HCT116 (cell line): ENCODE results near the gene ATXN2. TPM values are rescaled to one million over a fixed set of nuclear protein-coding genes. Genes with fewer than 3 reads are reported as not detected.
"Not testable (repeated sequence)": the region's sequence is repeated elsewhere in the genome, so short reads cannot be mapped to it uniquely, and the experiment has no call there.

Experiments used
- ATAC-seq: fragments of 200-7000 bp; cut with Tn5 transposase; 2 replicates; pipeline ENCODE4 v1.9.1; 2020; ENCODE audit warnings: mild to moderate bottlenecking, moderate library complexity
- BruUV-seq: library from RNA; stranded (reverse); fragments of 400-500 nt; replicated peaks from 2 replicates; lab custom pipeline; 2021; lab: Mats Ljungman, UMichigan
- CTCF ChIA-PET: fragments of 300-600 bp; sonication (Branson Sonifier 250); formaldehyde crosslinking; loops from one replicate; lab custom pipeline; 2021; ENCODE audit warnings: antibody characterized with exemption; lab: Charles Lee
- POLR2A ChIA-PET: fragments of 300-600, 350-600 bp; sonication (Branson Sonifier 250); formaldehyde crosslinking; loops from one replicate; lab custom pipeline; 2021; ENCODE audit warnings: antibody characterized with exemption; lab: Charles Lee
- RAD21 ChIA-PET, 2 experiments: fragments of 300-600 bp; sonication (Branson Sonifier 250); formaldehyde crosslinking; loops; one replicate each; lab custom pipeline; 2023; ENCODE audit warnings: low total read pairs in 2 of 2; ENCODE audit not compliant: uncharacterized antibody in 2 of 2, unreplicated experiment in 2 of 2, low non-redundant PET in 1 of 2; lab: Charles Lee
- DNase-seq: peaks from one replicate; pipeline ENCODE4 v3.0.0-alpha.2; 2010; ENCODE audit warnings: low read depth, low spot score
- H2AFZ ChIP-seq: fragments of 200-600 bp; shearing (Covaris generic), sonication (generic); 2 replicates; pipeline ENCODE4 v1.6.1; 2017; ENCODE audit warnings: low read depth, mixed run types, mixed read lengths, antibody characterized with exemption, low read length; ENCODE audit not compliant: poor library complexity, severe bottlenecking
- H3K27ac ChIP-seq: 2 replicates; pipeline ENCODE4 v1.5.1; 2012; ENCODE audit warnings: low read depth, low read length
- H3K27me3 ChIP-seq: fragments of 200-600 bp; sonication (generic); 2 replicates; pipeline ENCODE4 v1.6.1; 2016; ENCODE audit warnings: mixed run types, low read length, mixed read lengths; ENCODE audit not compliant: insufficient read depth
- H3K36me3 ChIP-seq, 2 experiments: fragments of 200-500 bp in 1 of 2; fragments of 200-600 bp in 1 of 2; sonication (Bioruptor generic) in 1 of 2; sonication (generic) in 1 of 2; 2 replicates each; pipeline versions ENCODE4 v1.5.1 to v1.6.1; 2014 to 2016; ENCODE audit warnings: low read length in 2 of 2, inconsistent platforms in 1 of 2, mixed read lengths in 1 of 2, mixed run types in 1 of 2; ENCODE audit not compliant: insufficient read depth in 2 of 2, control insufficient read depth in 1 of 2
- H3K4me1 ChIP-seq, 2 experiments: fragments of 200-600 bp in 1 of 2; sonication (generic) in 1 of 2; 2 replicates each; pipeline versions ENCODE4 v1.5.1 to v1.6.1; 2012 to 2017; ENCODE audit warnings: low read length in 2 of 2, inconsistent platforms in 1 of 2, mild to moderate bottlenecking in 1 of 2, mixed read lengths in 1 of 2, mixed run types in 1 of 2, moderate library complexity in 1 of 2; ENCODE audit not compliant: insufficient read depth in 2 of 2, control insufficient read depth in 1 of 2
- H3K4me2 ChIP-seq: fragments of 200-600 bp; sonication (generic); 2 replicates; pipeline ENCODE4 v1.6.1; 2017; ENCODE audit warnings: mixed run types, low read length, mixed read lengths
- H3K4me3 ChIP-seq, 2 experiments: fragments of 200-600 bp in 1 of 2; sonication (generic) in 1 of 2; replicated peaks in 1 of 2; 2 replicates each; pipeline ENCODE4 v1.5.1; 2011 to 2016; ENCODE audit warnings: low read length in 2 of 2, control low read depth in 1 of 2, low read depth in 1 of 2, mild to moderate bottlenecking in 1 of 2, mixed read lengths in 1 of 2, mixed run types in 1 of 2
- H3K79me2 ChIP-seq: fragments of 200-600 bp; sonication (generic); 2 replicates; pipeline ENCODE4 v1.6.1; 2017; ENCODE audit warnings: mild to moderate bottlenecking, mixed run types, low read length, moderate library complexity, mixed read lengths; ENCODE audit not compliant: insufficient read depth
- H3K9ac ChIP-seq: fragments of 200-600 bp; sonication (generic); 2 replicates; pipeline ENCODE4 v1.6.1; 2016; ENCODE audit warnings: low read length, mixed read lengths
- H3K9me2 ChIP-seq: fragments of 200-600 bp; sonication (generic), shearing (Covaris generic); 2 replicates; pipeline ENCODE4 v1.6.1; 2017; ENCODE audit warnings: mixed run types, mild to moderate bottlenecking, moderate library complexity; ENCODE audit not compliant: insufficient read depth
- H3K9me3 ChIP-seq, 2 experiments: fragments of 200-500 bp in 1 of 2; fragments of 200-600 bp in 1 of 2; sonication (Bioruptor generic) in 1 of 2; sonication (generic) in 1 of 2; 2 replicates each; pipeline ENCODE4 v1.6.1; 2014 to 2017; ENCODE audit warnings: low read length in 2 of 2, mixed read lengths in 2 of 2, inconsistent platforms in 1 of 2, low read depth in 1 of 2, mild to moderate bottlenecking in 1 of 2, mixed run types in 1 of 2, moderate library complexity in 1 of 2; ENCODE audit not compliant: control insufficient read depth in 1 of 2, insufficient read depth in 1 of 2
- H4K20me1 ChIP-seq: fragments of 200-600 bp; sonication (generic), shearing (Covaris generic); 2 replicates; pipeline ENCODE4 v1.6.1; 2017; ENCODE audit warnings: mixed run types, mild to moderate bottlenecking, moderate library complexity; ENCODE audit not compliant: insufficient read depth
- RAD21 ChIP-seq: IDR thresholded peaks from 2 replicates; pipeline ENCODE4 v1.6.1; 2012; ENCODE audit warnings: low read depth, mild to moderate bottlenecking
- SIN3A ChIP-seq: IDR thresholded peaks from 2 replicates; pipeline ENCODE4 v1.6.1; 2012; ENCODE audit warnings: low read depth
- SRF ChIP-seq: IDR thresholded peaks from 2 replicates; pipeline ENCODE4 v1.6.1; 2012; ENCODE audit warnings: low read depth
- TCF7L2 ChIP-seq: IDR thresholded peaks from 2 replicates; pipeline ENCODE4 v1.7.0; 2011; ENCODE audit warnings: borderline replicate concordance, inconsistent platforms; ENCODE audit not compliant: insufficient read depth, insufficient read length; ENCODE audit errors: extremely low read depth
- ZFX ChIP-seq: fragments of 450-650 bp; IDR thresholded peaks from 2 replicates; pipeline ENCODE4 v1.6.1; 2017
- ZNF274 ChIP-seq: fragments of 200-500 bp; sonication (Bioruptor generic); IDR thresholded peaks from 2 replicates; pipeline ENCODE4 v1.6.1; 2014; ENCODE audit warnings: mild to moderate bottlenecking, low read depth, low read length, inconsistent platforms
- intact Hi-C: fragments of 100-400 bp; cut with micrococcal nuclease; formaldehyde crosslinking; loops from 2 replicates; pipeline ENCODE4 v1.10.0; 2022
- total RNA-seq: library from RNA; stranded (reverse); gene quantifications from one replicate; pipeline ENCODE4 v1.2.1, GENCODE V29; 2021; ENCODE audit not compliant: unreplicated experiment
- TF ChIP-seq, protein P1 (sequence below): IDR thresholded peaks from 2 replicates; pipeline ENCODE4 v1.6.1; 2012
- TF ChIP-seq, protein P2 (sequence below): IDR thresholded peaks from 2 replicates; pipeline ENCODE4 v1.6.1; 2011; ENCODE audit warnings: mild to moderate bottlenecking, low read length, moderate library complexity; ENCODE audit not compliant: insufficient replicate concordance; ENCODE audit errors: extremely low read depth

Gene ATXN2
- total RNA-seq, 1 experiment from 2014 or later = 72.7 TPM

- Histone ChIP-seq H3K4me1 (no peaks in the 10 kb centered on the region), H3K4me3 (no peak overlapping the region)
- BruUV-seq = no TSS peak
- RAD21 ChIA-PET = no interaction called here
- intact Hi-C loops = no loop called here
- DNase-seq = no peak
- TF ChIP-seq, protein P1, sequence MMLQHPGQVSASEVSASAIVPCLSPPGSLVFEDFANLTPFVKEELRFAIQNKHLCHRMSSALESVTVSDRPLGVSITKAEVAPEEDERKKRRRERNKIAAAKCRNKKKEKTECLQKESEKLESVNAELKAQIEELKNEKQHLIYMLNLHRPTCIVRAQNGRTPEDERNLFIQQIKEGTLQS = no peak
- TF ChIP-seq SIN3A = no peak
- no peak for TF ChIP-seq SRF
- TF ChIP-seq ZFX = no peak
- TF ChIP-seq, protein P2, sequence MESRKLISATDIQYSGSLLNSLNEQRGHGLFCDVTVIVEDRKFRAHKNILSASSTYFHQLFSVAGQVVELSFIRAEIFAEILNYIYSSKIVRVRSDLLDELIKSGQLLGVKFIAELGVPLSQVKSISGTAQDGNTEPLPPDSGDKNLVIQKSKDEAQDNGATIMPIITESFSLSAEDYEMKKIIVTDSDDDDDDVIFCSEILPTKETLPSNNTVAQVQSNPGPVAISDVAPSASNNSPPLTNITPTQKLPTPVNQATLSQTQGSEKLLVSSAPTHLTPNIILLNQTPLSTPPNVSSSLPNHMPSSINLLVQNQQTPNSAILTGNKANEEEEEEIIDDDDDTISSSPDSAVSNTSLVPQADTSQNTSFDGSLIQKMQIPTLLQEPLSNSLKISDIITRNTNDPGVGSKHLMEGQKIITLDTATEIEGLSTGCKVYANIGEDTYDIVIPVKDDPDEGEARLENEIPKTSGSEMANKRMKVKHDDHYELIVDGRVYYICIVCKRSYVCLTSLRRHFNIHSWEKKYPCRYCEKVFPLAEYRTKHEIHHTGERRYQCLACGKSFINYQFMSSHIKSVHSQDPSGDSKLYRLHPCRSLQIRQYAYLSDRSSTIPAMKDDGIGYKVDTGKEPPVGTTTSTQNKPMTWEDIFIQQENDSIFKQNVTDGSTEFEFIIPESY = no peak
- no peak for TF ChIP-seq ZNF274
- no peak for TF ChIP-seq RAD21
- no peak for TF ChIP-seq TCF7L2
- TF ChIP-seq, all 23 proteins: peak for 0
- Histone ChIP-seq H3K4me2 (no peak overlapping the region), H4K20me1 (no peaks in the 10 kb centered on the region), H2AFZ (no peak overlapping the region), H3K9ac (no peak overlapping the region), H3K9me2 (no peaks in the 10 kb centered on the region), H3K9me3 (no peaks in the 10 kb centered on the region), H3K27me3 (no peaks in the 10 kb centered on the region), H3K36me3 (peaks cover under 1 to 6% of the 10 kb centered on the region in 2 experiments; a peak in 2 of 4 replicates), H3K79me2 (no peaks in the 10 kb centered on the region; the same call in none of the 2 replicates), H3K27ac (no peak overlapping the region)
- ChIA-PET POLR2A (no interaction called here), CTCF (interaction anchor here (2.7 kb wide), 1 partner anchor 11 kb away, joined by 12 read pairs; no protein-coding TSS in a partner anchor)
- no peak for ATAC-seq
Measured at GRCh38 chr12:111462210-111462769, 136.8 kb downstream of the ATXN2 start.

GRCh38 chr12:111460111-111460510, 139.0 kb downstream of the ATXN2 start:
- BruUV-seq, H2AFZ ChIP-seq, H3K4me2 ChIP-seq, H3K4me3 ChIP-seq, H3K79me2 ChIP-seq, H3K4me1 ChIP-seq, H3K9ac ChIP-seq, intact Hi-C loops, ATAC-seq, RAD21 ChIA-PET, H3K27me3 ChIP-seq, H3K27ac ChIP-seq, DNase-seq, H4K20me1 ChIP-seq, H3K9me3 ChIP-seq, H3K9me2 ChIP-seq: not testable (repeated sequence)
- POLR2A ChIA-PET = interaction anchor here (0.9 kb wide), 1 partner anchor 441 kb away, joined by 4 read pairs; no protein-coding TSS in a partner anchor
- CTCF ChIA-PET = interaction anchor here (2.7 kb wide), 1 partner anchor 8 kb away, joined by 12 read pairs; no protein-coding TSS in a partner anchor
- peaks cover 16% of the 10 kb centered on the region in 2 experiments; a peak in 3 of 4 replicates for H3K36me3 ChIP-seq
